Neutrophil (primary cell): Measurements from ENCODE around the gene SLIT3.

Experiments used
- H3K27ac ChIP-seq: fragments of 200-600 bp; sonication (generic); 2 replicates; pipeline ENCODE4 v1.5.1; 2016; ENCODE audit warnings: mild to moderate bottlenecking, moderate library complexity
- H3K27me3 ChIP-seq: fragments of 200-600 bp; sonication (generic); 2 replicates; pipeline ENCODE4 v1.6.0; 2016; ENCODE audit warnings: mild to moderate bottlenecking
- H3K36me3 ChIP-seq: fragments of 200-600 bp; sonication (generic); 2 replicates; pipeline ENCODE4 v1.5.1; 2017
- H3K4me1 ChIP-seq, 2 experiments: fragments of 200-600 bp in 1 of 2; sonication (generic) in 1 of 2; 1 replicate in 1 of 2; 2 replicates in 1 of 2; pipeline versions ENCODE4 v1.5.1 to v1.6.1; 2013 to 2016; ENCODE audit warnings: low read depth in 1 of 2, low read length in 1 of 2, mild to moderate bottlenecking in 1 of 2, moderate library complexity in 1 of 2; ENCODE audit not compliant: control insufficient read depth in 1 of 2, insufficient read depth in 1 of 2
- H3K4me3 ChIP-seq, 2 experiments: fragments of 200-600 bp in 1 of 2; sonication (generic) in 1 of 2; 1 replicate in 1 of 2; 2 replicates in 1 of 2; pipeline ENCODE4 v1.5.1; 2013 to 2016; ENCODE audit warnings: low read depth in 1 of 2, low read length in 1 of 2, mild to moderate bottlenecking in 1 of 2, moderate library complexity in 1 of 2
- H3K9me3 ChIP-seq: fragments of 200-600 bp; sonication (generic); 2 replicates; pipeline ENCODE4 v1.5.1; 2016
- TF ChIP-seq, protein P1 (sequence below): fragments of 200-600 bp; sonication (generic); IDR thresholded peaks from 2 replicates; pipeline ENCODE4 v1.5.1; 2016; ENCODE audit warnings: antibody characterized with exemption

SLIT3 gene

GRCh38 chr5:168934169-168934568 lies 366.8 kb downstream of the SLIT3 start:
- no peaks in the 10 kb centered on the region for H3K9me3 ChIP-seq
- no peaks in the 10 kb centered on the region for H3K36me3 ChIP-seq
- no peak overlapping the region for H3K4me3 ChIP-seq
- no peaks in the 10 kb centered on the region for H3K4me1 ChIP-seq
- no peaks in the 10 kb centered on the region for H3K27me3 ChIP-seq
- TF ChIP-seq, protein P1, sequence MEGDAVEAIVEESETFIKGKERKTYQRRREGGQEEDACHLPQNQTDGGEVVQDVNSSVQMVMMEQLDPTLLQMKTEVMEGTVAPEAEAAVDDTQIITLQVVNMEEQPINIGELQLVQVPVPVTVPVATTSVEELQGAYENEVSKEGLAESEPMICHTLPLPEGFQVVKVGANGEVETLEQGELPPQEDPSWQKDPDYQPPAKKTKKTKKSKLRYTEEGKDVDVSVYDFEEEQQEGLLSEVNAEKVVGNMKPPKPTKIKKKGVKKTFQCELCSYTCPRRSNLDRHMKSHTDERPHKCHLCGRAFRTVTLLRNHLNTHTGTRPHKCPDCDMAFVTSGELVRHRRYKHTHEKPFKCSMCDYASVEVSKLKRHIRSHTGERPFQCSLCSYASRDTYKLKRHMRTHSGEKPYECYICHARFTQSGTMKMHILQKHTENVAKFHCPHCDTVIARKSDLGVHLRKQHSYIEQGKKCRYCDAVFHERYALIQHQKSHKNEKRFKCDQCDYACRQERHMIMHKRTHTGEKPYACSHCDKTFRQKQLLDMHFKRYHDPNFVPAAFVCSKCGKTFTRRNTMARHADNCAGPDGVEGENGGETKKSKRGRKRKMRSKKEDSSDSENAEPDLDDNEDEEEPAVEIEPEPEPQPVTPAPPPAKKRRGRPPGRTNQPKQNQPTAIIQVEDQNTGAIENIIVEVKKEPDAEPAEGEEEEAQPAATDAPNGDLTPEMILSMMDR, result no peak
- no peak overlapping the region for H3K27ac ChIP-seq

DNA sequence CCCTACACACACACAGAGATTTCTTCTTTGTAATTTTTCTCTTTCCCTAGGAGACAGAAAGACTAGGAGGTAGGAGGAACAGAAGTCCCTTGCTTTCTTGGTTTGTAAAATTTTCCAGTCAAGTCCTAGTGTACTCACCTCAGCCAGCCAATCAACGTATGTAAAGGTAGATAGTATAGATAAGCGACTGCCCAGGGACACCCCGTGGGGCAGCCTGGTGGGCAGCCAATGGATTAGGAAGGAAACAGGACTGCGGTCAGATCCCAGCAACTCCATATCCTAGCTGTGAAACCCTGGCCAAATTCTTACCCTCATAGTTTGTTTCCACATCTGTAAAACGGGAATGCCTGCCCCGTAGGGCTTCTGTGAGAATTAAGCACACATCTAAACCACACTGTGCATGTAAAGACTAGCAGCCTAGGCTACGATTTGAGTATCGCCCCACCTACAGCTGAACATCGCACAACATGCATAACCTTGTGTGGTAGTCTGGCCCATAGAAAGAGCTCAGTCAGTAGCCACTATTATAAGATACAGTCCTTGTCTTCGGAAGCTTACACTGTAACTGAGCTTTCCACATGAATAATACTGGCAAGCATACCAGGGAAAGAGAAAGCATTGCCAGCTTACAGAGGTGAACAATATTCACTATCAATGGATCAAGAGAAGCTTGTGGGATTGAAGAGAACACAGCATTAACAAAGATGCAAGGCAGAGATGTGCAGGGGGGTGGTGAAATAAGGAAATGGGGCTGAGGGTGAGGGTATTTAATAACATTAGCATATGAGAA lies 368.3 kb downstream of the SLIT3 start:
- TF ChIP-seq, protein P1, result no peak
- Histone ChIP-seq H3K27me3 (no peaks in the 10 kb centered on the region), H3K4me1 (no peaks in the 10 kb centered on the region), H3K36me3 (no peaks in the 10 kb centered on the region), H3K9me3 (no peaks in the 10 kb centered on the region), H3K4me3 (no peak overlapping the region), H3K27ac (no peak overlapping the region)

DNA sequence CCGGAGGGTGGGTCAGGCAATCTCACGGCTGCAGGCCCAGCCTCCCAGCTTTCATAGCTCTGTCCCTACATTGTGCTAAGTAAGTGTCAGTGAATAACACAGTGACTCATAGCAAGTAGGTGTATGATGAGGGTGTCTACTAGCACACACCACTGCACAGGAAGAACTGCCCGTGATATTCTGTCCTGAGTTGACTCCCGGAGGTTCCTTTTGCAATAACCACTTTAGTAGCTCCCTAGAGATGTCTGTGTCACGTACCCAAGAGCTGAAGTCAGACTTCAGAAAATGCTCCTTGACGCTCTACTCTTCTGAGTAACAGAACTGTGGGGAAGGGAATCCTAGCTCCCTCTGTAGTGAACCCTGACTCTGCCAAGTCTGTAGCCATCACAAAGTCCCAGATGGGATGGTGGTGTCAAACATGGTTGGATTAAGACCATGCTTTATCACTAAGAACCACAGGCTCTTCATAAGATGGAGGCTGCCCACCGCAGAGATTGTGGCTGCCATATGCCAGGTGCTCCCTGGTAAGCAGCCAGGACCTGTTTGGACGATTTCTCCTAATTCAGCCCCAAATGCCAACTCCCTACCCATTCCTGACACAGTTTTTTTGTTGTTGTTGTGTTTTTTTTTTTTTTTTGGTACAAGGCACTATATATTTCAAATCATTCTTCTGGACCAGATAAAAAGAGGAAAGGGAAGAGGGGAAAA lies 369.1 kb downstream of the SLIT3 start:
- no peaks in the 10 kb centered on the region for H3K9me3 ChIP-seq
- H3K4me1 ChIP-seq, result no peaks in the 10 kb centered on the region
- no peaks in the 10 kb centered on the region for H3K36me3 ChIP-seq
- no peaks in the 10 kb centered on the region for H3K27me3 ChIP-seq
- TF ChIP-seq, protein P1, result no peak
- no peak overlapping the region for H3K27ac ChIP-seq
- H3K4me3 ChIP-seq, result no peak overlapping the region

DNA sequence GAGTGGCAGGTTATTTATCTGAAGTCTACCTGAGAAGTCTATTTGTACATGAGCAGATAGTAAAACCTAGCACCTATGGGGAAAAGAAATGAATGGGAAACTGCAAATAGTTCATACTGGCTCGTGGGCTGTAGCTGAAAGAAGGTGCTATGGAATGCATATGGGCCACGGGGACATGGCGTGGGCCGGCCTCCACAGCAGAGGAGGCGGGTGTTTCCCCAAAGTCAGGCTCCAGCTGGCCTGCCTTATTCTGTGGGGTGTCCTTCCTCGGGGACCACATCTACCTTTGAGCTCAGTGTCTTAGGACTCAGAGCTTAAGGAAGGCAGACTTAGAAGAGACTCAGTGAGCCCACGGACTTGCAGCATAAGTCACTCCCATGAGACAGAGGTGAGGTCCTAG lies 371.3 kb downstream of the SLIT3 start:
- Histone ChIP-seq H3K27ac (no peak overlapping the region), H3K27me3 (no peaks in the 10 kb centered on the region), H3K4me3 (no peak overlapping the region), H3K9me3 (no peaks in the 10 kb centered on the region), H3K4me1 (no peaks in the 10 kb centered on the region), H3K36me3 (no peaks in the 10 kb centered on the region)
- TF ChIP-seq, protein P1, result no peak

- no peaks in the 10 kb centered on the region for H3K36me3 ChIP-seq
- H3K4me1 ChIP-seq, result no peaks in the 10 kb centered on the region
- no peaks in the 10 kb centered on the region for H3K9me3 ChIP-seq
- peaks cover 19% of the 10 kb centered on the region for H3K27me3 ChIP-seq
- TF ChIP-seq, protein P1, result no peak
- H3K27ac ChIP-seq, result no peak overlapping the region
- H3K4me3 ChIP-seq, result no peak overlapping the region
Measured at GRCh38 chr5:168925160-168925559, 375.8 kb downstream of the SLIT3 start.
